M059J (cell line): Measurements from ENCODE around the gene RAPGEF5. TPM values are rescaled to one million over a fixed set of nuclear protein-coding genes. Genes with fewer than 3 reads are reported as not detected.
A peak's percentile ranks its signal among the peaks of the same experiment; 100 is the strongest.

ENCODE experiments used
- DNase-seq: peaks from one replicate; pipeline ENCODE4 v3.0.0-alpha.2; 2012; ENCODE audit warnings: low read depth
- total RNA-seq: library from RNA; depleted of rRNA; stranded (reverse); fragments of >200 nt; shearing (Covaris generic); gene quantifications from 2 replicates; pipeline ENCODE4 v1.2.3, GENCODE V29; 2014

RAPGEF5 gene
- total RNA-seq, 1 experiment from 2014 or later = 0.47 TPM

- no peak for DNase-seq
These were observed 21.4 kb upstream of the RAPGEF5 start for GRCh38 chr7:22378199-22378980.

DNA sequence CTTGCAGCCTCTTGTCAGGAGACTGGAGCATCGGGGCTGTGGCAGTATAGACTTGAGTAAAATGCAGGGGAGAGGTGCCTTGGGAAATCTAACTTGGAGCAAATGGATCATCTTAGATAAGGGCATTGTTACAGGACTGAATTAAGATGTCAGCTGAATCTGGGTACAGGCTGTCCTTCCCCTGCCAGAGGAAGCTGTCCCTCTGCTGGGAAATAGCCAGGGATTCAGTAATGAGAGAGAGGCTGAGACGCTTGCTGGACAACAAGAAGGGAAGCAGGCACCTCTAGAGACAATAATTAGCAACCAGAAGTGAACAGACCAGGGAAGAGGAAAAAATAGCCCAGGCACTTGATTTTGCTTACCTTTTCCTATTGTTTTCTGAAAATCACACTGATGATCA lies 20.7 kb upstream of the RAPGEF5 start:
- no peak for DNase-seq

- DNase-seq = no peak
These were observed 18.6 kb upstream of the RAPGEF5 start for GRCh38 chr7:22375359-22376048.

DNA sequence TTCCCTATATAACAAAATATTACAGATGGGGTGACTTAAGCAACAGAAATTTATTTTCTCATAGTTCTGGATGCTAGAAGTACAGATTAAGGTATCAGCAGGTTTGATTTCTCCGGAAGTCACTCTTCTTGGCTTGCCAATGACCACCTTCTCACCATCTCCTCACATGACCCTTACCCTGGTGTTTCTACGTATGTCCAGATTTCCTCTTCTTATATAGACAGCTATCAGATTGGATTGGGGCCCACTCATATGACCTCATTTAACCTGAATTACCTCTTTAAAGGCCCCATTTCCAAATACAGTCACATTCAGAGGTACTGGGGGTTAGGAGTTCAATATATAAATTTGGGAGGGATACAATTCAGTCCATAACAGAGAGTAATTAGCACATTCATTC lies 17.0 kb upstream of the RAPGEF5 start:
- DNase-seq = no peak

DNA sequence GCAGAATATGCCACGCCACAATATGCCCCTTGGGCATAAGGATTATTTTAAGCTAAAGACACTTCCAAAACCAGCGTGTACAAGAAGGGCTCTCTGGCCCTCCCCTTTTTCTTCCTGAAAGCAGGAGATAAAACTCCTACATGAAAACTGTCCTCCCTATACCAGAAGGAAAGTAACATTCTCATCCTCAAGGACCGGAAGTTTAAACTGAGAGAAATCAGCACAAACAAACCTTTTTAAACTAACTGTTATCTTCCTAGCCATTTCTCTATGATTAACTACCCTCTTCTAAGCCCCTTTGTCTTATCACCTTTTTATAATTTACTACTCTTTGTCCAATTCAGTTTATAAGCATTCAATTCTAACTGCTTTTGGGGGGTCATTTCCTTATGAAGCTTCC lies 16.4 kb upstream of the RAPGEF5 start:
- no peak for DNase-seq

DNA sequence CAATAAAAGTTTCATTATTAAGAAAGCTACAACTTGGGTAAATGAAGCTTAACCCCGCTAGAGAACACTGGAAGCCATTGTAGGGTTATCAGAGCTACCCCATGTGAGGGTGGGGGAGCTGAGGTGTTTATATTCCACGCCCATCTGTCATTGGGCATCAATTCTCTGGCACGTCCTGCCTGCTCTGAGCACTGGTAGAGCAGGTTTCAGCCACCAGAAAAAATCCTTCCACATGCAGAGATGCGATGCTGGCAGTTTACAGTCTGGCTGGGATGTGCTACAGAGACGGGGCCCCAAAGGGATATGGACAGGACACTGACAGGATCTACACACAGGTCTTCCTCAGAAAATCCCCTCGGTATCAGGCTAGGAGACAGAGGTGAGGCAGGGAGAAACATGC lies 15.9 kb upstream of the RAPGEF5 start:
- no peak for DNase-seq

DNA sequence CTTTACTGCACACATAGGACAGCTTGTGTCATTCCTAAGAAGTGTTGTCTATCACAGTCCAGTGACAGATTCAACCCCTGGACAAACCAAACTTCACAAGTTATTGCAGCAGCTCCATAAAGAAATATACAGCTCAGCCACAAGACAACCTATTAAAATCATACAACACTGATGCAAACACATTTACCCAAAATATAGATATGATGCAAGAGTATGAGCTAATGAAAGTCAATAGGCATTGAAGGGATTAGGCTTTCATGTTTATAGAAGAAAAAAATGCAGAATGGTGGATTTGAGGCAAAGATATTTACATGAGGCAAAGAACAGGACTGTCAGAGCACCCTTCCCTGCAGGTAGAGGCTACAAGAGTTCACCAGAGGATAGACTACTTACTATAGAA lies 14.9 kb upstream of the RAPGEF5 start:
- no peak for DNase-seq

GRCh38 chr7:22364900-22365299 lies 7.9 kb upstream of the RAPGEF5 start:
- DNase-seq = no peak

DNA sequence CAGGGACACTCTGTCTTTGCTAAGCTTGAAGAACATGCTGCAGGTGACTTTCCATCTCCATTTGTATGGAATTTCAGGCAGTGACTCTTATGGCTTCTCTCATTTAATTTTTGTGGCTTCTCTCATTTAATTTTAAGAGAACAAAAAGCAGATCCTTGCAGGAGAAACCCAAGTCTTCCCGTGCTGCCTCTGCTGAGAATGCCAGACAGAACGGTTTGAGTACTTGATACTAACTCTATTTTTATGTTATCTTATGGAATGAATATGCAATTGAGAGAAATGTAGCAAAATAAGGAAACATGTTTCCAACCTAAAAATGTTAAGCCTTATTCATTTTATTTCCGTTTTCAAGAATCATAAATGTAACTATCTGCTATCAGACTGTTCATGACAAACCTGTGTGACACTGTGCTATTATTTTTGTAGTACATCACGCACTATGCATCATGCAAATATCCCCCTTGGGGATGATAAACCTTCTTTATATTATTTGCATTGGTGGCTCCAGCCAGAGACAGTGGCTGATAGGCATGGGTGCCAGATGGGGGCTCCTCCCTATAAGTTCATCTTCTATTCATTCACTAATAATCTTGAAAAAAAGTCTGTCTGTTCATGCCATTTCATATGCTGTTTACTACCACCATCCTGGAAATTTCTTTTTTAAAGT lies 6.9 kb upstream of the RAPGEF5 start:
- DNase-seq = no peak

- DNase-seq = peak; percentile 46
These were observed 4.8 kb upstream of the RAPGEF5 start for GRCh38 chr7:22361795-22362194.

GRCh38 chr7:22361320-22361719 lies 4.4 kb upstream of the RAPGEF5 start:
- DNase-seq = no peak

DNA sequence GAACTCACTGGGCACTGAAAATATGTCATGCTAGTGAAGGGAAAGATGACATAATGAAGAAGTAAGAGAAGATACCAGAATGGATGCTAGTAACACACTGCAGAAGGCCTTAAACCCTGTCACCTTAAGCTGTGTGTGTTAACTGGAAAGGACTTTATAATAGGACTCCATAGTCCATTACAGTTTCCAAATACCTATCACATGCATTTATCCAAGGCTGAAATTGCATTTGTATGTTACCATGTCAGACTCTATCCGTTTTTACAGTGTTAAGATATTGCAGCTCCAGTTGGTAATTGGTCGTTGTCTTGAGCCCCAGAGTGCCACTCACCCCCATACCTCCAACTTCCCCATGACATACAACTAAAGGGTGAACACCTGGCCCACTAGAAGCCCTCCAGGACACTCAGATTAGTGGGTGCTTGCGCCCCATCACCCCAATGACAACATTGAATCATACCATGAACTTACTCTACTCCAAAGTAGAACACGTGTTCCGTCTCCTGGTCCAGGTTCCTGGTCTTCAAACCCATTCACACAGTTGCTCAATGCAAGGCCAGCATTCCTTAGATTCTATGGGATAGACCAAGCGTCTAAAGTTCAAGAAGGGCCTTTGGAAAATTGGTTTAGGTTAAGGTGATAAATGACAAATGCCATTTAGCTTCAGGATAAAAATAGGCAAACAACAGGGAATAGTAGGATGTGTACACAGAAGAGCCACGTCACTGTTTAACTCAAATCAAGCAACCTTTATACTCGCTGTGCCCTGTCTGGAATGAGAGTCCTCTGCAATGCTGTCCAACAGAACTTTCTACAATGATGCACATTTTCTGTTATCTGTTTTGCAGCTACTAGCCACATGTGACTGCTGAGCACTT lies 2.1 kb upstream of the RAPGEF5 start:
- DNase-seq = no peak

DNA sequence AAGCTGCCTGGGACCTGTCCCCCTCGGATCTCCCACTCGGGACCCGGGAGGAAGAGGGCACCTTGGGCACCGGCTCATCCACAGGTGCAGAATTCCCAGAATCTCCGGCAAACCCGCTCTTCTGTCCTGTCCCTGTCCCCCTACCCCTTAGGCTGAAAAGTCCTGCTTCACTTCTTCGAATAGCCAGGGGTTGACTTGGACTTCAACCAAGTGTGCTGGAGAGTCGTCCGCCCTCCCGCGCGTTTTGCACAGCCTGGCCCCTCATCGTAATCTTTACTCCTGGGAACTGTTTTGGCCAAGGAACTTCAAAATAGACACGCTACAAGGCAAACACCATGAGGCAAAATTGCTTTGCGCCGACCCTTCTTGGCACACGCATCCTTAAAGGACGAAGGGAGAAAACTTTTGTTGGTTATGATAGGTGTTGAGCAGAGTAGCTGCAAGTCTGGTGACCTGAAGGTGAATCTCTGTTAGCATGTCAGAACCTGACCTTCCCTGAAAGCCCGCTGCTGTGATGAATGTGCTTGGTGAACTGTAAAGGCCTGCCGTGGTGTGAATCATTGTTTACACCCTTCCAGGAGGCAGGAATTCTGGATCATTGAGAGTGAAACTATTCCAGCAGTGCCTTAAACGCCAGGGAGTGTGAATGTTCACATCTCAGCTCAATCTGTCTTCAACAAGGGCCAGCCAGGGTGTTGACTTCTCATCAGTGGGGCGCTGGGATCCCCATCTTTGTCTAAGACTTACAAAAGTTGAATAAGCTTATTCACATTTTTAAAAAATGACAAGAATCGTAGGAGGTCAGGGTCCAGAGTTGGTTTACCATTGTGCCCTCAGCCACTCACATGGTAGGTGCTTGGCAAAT lies 589 bp upstream of the RAPGEF5 start:
- DNase-seq = peak; percentile 61

- DNase-seq = no peak
These were observed 803 bp downstream of the RAPGEF5 start for GRCh38 chr7:22356010-22356691.

GRCh38 chr7:22355620-22356009 lies 1.3 kb downstream of the RAPGEF5 start:
- no peak for DNase-seq

GRCh38 chr7:22354462-22354861 lies 2.5 kb downstream of the RAPGEF5 start:
- DNase-seq = no peak

- DNase-seq = no peak
These were observed 4.1 kb downstream of the RAPGEF5 start for GRCh38 chr7:22352887-22353286.

- no peak for DNase-seq
These were observed 5.1 kb downstream of the RAPGEF5 start for GRCh38 chr7:22351878-22352277.

GRCh38 chr7:22351329-22351692 lies 5.6 kb downstream of the RAPGEF5 start:
- DNase-seq = no peak
